Measurements from ENCODE around the gene GTF2IRD1. TPM values are rescaled to one million over a fixed set of nuclear protein-coding genes. Genes with fewer than 3 reads are reported as not detected.

GTF2IRD1 gene
- total and polyA plus RNA-seq, 2 experiments from 2014 or later: 34.9 to 39.6 TPM

- no peaks in the 10 kb centered on the region for H3K36me3 ChIP-seq (replicated peaks; ENCODE audit: insufficient read depth, low read depth)
- peaks cover 100% of the 10 kb centered on the region for H3K79me2 ChIP-seq
- TF ChIP-seq CTCF (IDR thresholded peaks at IDR 0.05; ENCODE audit: poor library complexity) (no peak), EZH2phosphoT487 (IDR thresholded peaks at IDR 0.05; ENCODE audit: low read depth, severe bottlenecking, unreplicated experiment) (no peak), EZH2 (IDR thresholded peaks at IDR 0.05; ENCODE audit: borderline replicate concordance) (no peak)
These were observed 44.6 kb downstream of the GTF2IRD1 start for GRCh38 chr7:74498354-74498753.

GRCh38 chr7:74498996-74499834 lies 45.5 kb downstream of the GTF2IRD1 start:
- Histone ChIP-seq H4K20me1 (ENCODE audit: insufficient read depth, poor library complexity, severe bottlenecking) (peaks cover 62% of the 10 kb centered on the region), H3K27me3 (no peaks in the 10 kb centered on the region), H3K4me2 (no peak overlapping the region), H3K9me3 (ENCODE audit: low read depth) (no peaks in the 10 kb centered on the region), H3K36me3 (replicated peaks; ENCODE audit: insufficient read depth, low read depth) (no peaks in the 10 kb centered on the region), H3K79me2 (peaks cover 100% of the 10 kb centered on the region), H3K9me2 (replicated peaks; ENCODE audit: insufficient read depth) (no peaks in the 10 kb centered on the region), H3K4me3 (no peak overlapping the region), H3K4me1 (ENCODE audit: insufficient read depth) (no peaks in the 10 kb centered on the region), H2AFZ (no peak overlapping the region), H3K27ac (no peak overlapping the region)
- TF ChIP-seq EZH2 (IDR thresholded peaks at IDR 0.05; ENCODE audit: borderline replicate concordance) (no peak), EZH2phosphoT487 (IDR thresholded peaks at IDR 0.05; ENCODE audit: low read depth, severe bottlenecking, unreplicated experiment) (no peak), CTCF (IDR thresholded peaks at IDR 0.05; ENCODE audit: poor library complexity) (no peak)
- WGBS (ENCODE audit: low lambda C conversion rate, missing lambda C conversion rate): 91% methylated on average over 8 of the region's 8 CpGs
- no peak for DNase-seq (ENCODE audit: low spot score)

More at GRCh38 chr7:74498354-74498753, 44.6 kb downstream of the GTF2IRD1 start:
- Histone ChIP-seq H4K20me1 (ENCODE audit: insufficient read depth, poor library complexity, severe bottlenecking) (peaks cover 66% of the 10 kb centered on the region), H3K27me3 (no peaks in the 10 kb centered on the region), H3K27ac (no peak overlapping the region), H3K4me2 (no peak overlapping the region), H2AFZ (no peak overlapping the region), H3K9me3 (ENCODE audit: low read depth) (no peaks in the 10 kb centered on the region), H3K4me1 (ENCODE audit: insufficient read depth) (no peaks in the 10 kb centered on the region), H3K4me3 (no peak overlapping the region), H3K9me2 (replicated peaks; ENCODE audit: insufficient read depth) (no peaks in the 10 kb centered on the region)
- DNase-seq (ENCODE audit: low spot score): no peak
- 93% methylated on average over 4 of the region's 4 CpGs for WGBS (ENCODE audit: low lambda C conversion rate, missing lambda C conversion rate)

GRCh38 chr7:74499835-74500388 lies 46.2 kb downstream of the GTF2IRD1 start:
- Histone ChIP-seq H3K4me2 (no peak overlapping the region), H3K9me3 (ENCODE audit: low read depth) (no peaks in the 10 kb centered on the region), H3K4me1 (ENCODE audit: insufficient read depth) (peaks cover 3% of the 10 kb centered on the region), H4K20me1 (ENCODE audit: insufficient read depth, poor library complexity, severe bottlenecking) (peaks cover 61% of the 10 kb centered on the region), H3K4me3 (no peak overlapping the region), H2AFZ (no peak overlapping the region), H3K9me2 (replicated peaks; ENCODE audit: insufficient read depth) (no peaks in the 10 kb centered on the region), H3K27me3 (no peaks in the 10 kb centered on the region), H3K79me2 (peaks cover 98% of the 10 kb centered on the region), H3K27ac (no peak overlapping the region), H3K36me3 (replicated peaks; ENCODE audit: insufficient read depth, low read depth) (no peaks in the 10 kb centered on the region)
- DNase-seq (ENCODE audit: low spot score): no peak
- whole genome bisulfite sequencing (ENCODE audit: low lambda C conversion rate, missing lambda C conversion rate): 96% methylated on average over 9 of the region's 9 CpGs
- TF ChIP-seq CTCF (IDR thresholded peaks at IDR 0.05; ENCODE audit: poor library complexity) (no peak), EZH2 (IDR thresholded peaks at IDR 0.05; ENCODE audit: borderline replicate concordance) (no peak), EZH2phosphoT487 (IDR thresholded peaks at IDR 0.05; ENCODE audit: low read depth, severe bottlenecking, unreplicated experiment) (no peak)

Data from hepatocyte (in vitro differentiated cells).